PC-3 (cell line): ENCODE measurements around the gene AAR2. TPM values are rescaled to one million over a fixed set of nuclear protein-coding genes. Genes with fewer than 3 reads are reported as not detected.

Experiments
- ATAC-seq: fragments of 200-7000 bp; cut with Tn5 transposase; 2 replicates; pipeline ENCODE4 v1.9.1; 2020; ENCODE audit warnings: mild to moderate bottlenecking, moderate library complexity
- BruUV-seq: library from RNA; stranded (reverse); fragments of 400-500 nt; replicated peaks from 2 replicates; lab custom pipeline; 2021; lab: Mats Ljungman, UMichigan
- CTCF ChIA-PET: fragments of 300-600 bp; sonication (Branson Sonifier 250); formaldehyde crosslinking; loops from one replicate; lab custom pipeline; 2022; ENCODE audit warnings: antibody characterized with exemption; lab: Charles Lee
- POLR2A ChIA-PET: fragments of 300-600 bp; sonication (Branson Sonifier 250); formaldehyde crosslinking; loops from one replicate; lab custom pipeline; 2022; ENCODE audit warnings: antibody characterized with exemption; ENCODE audit not compliant: unreplicated experiment; lab: Charles Lee
- DNase-seq: peaks from one replicate; pipeline ENCODE4 v3.0.0-alpha.2; 2015
- H2AFZ ChIP-seq: fragments of 300-600 bp; sonication (generic); 2 replicates; pipeline ENCODE4 v1.6.0; 2016; ENCODE audit warnings: antibody characterized with exemption, low read length
- H3F3A ChIP-seq: fragments of 300-600 bp; sonication (generic); one replicate; pipeline ENCODE4 v1.6.0; 2017; ENCODE audit warnings: antibody characterized with exemption, low read length, control low read depth, mild to moderate bottlenecking; ENCODE audit not compliant: unreplicated experiment
- H3K27ac ChIP-seq: fragments of 300-600 bp; sonication (generic); 2 replicates; pipeline ENCODE4 v1.5.1; 2016; ENCODE audit warnings: mild to moderate bottlenecking, low read length
- H3K27me3 ChIP-seq: fragments of 300-600 bp; sonication (generic); 2 replicates; pipeline ENCODE4 v1.6.1; 2016; ENCODE audit warnings: low read length, mixed read lengths
- H3K36me3 ChIP-seq: fragments of 300-600 bp; sonication (generic); 2 replicates; pipeline ENCODE4 v1.6.1; 2016; ENCODE audit warnings: low read depth, mixed run types, low read length, mixed read lengths
- H3K4me1 ChIP-seq: fragments of 300-600 bp; sonication (generic); 2 replicates; pipeline ENCODE4 v1.5.1; 2016; ENCODE audit warnings: low read length; ENCODE audit not compliant: insufficient read depth
- H3K4me2 ChIP-seq: fragments of 300-600 bp; sonication (generic); 2 replicates; pipeline ENCODE4 v1.6.0; 2016; ENCODE audit warnings: low read length
- H3K4me3 ChIP-seq: fragments of 300-600 bp; sonication (generic); 2 replicates; pipeline ENCODE4 v1.5.1; 2016; ENCODE audit warnings: mild to moderate bottlenecking, low read length, mixed read lengths
- H3K79me2 ChIP-seq: fragments of 300-600 bp; sonication (generic); 2 replicates; pipeline ENCODE4 v1.6.1; 2017; ENCODE audit warnings: low read length, mixed read lengths
- H3K9ac ChIP-seq: fragments of 300-600 bp; sonication (generic); 2 replicates; pipeline ENCODE4 v1.6.0; 2016; ENCODE audit warnings: mild to moderate bottlenecking, low read length
- H3K9me2 ChIP-seq: fragments of 300-600 bp; sonication (generic); replicated peaks from 2 replicates; pipeline ENCODE4 v1.6.1; 2016; ENCODE audit warnings: mixed run types, low read length, mixed read lengths
- H3K9me3 ChIP-seq: fragments of 300-600 bp; sonication (generic); 2 replicates; pipeline ENCODE4 v1.6.1; 2016; ENCODE audit warnings: low read length, mixed read lengths
- H4K20me1 ChIP-seq: fragments of 300-600 bp; sonication (generic); 2 replicates; pipeline ENCODE4 v1.6.1; 2016; ENCODE audit warnings: low read length, mixed read lengths
- EZH2 ChIP-seq: fragments of 300-600 bp; sonication (generic); IDR thresholded peaks from one replicate; pipeline ENCODE4 v1.6.1; 2017; ENCODE audit warnings: antibody characterized with exemption, mild to moderate bottlenecking, low read length; ENCODE audit not compliant: unreplicated experiment
- EZH2phosphoT487 ChIP-seq: fragments of 300-600 bp; sonication (generic); IDR thresholded peaks from 2 replicates; pipeline ENCODE4 v1.6.1; 2018; ENCODE audit warnings: mild to moderate bottlenecking, antibody characterized with exemption, low read length, borderline replicate concordance
- intact Hi-C: fragments of 100-400 bp; cut with micrococcal nuclease; formaldehyde crosslinking; loops from 2 replicates; pipeline ENCODE4 v1.9.0; 2023
- total RNA-seq: library from RNA; depleted of rRNA; stranded (reverse); fragments of >200 nt; gene quantifications from 2 replicates; pipeline ENCODE4 v1.2.3, GENCODE V29; 2014
- TF ChIP-seq, protein P1 (sequence below): fragments of 300-600 bp; sonication (generic); conservative IDR thresholded peaks from 2 replicates; pipeline ENCODE4 v1.5.1; 2017; ENCODE audit warnings: antibody characterized with exemption, low read depth, mild to moderate bottlenecking, low read length

Gene AAR2
- total RNA-seq, 1 experiment from 2014 or later: 41.1 TPM

GRCh38 chr20:36236786-36237121 lies 476 bp downstream of the AAR2 start:
- TSS peak; percentile 72 for BruUV-seq
- Histone ChIP-seq H3K9me2 (no peaks in the 10 kb centered on the region), H3K27ac (peak overlapping the region; percentile 17; the same call in 1 of the 2 replicates), H3K4me1 (peaks cover 21% of the 10 kb centered on the region), H4K20me1 (no peaks in the 10 kb centered on the region), H3K9me3 (no peaks in the 10 kb centered on the region), H3K27me3 (no peaks in the 10 kb centered on the region), H3K4me2 (peak overlapping the region; percentile 92), H3F3A (no peaks in the 10 kb centered on the region), H3K4me3 (peak overlapping the region; percentile 87), H2AFZ (peak overlapping the region; percentile 96), H3K36me3 (peaks cover 14% of the 10 kb centered on the region; the same call in 1 of the 2 replicates), H3K9ac (peak overlapping the region; percentile 94), H3K79me2 (peaks cover 59% of the 10 kb centered on the region)
- DNase-seq: no peak
- peak; percentile 16; the same call in 1 of the 2 replicates for ATAC-seq
- ChIA-PET CTCF (no interaction called here), POLR2A (interaction anchor here (0.6 kb wide), 1 partner anchor 639 kb away, joined by 3 read pairs; the partner anchor contains the start of gene TLDC2)
- intact Hi-C loops: no loop called here
- TF ChIP-seq, protein P1, sequence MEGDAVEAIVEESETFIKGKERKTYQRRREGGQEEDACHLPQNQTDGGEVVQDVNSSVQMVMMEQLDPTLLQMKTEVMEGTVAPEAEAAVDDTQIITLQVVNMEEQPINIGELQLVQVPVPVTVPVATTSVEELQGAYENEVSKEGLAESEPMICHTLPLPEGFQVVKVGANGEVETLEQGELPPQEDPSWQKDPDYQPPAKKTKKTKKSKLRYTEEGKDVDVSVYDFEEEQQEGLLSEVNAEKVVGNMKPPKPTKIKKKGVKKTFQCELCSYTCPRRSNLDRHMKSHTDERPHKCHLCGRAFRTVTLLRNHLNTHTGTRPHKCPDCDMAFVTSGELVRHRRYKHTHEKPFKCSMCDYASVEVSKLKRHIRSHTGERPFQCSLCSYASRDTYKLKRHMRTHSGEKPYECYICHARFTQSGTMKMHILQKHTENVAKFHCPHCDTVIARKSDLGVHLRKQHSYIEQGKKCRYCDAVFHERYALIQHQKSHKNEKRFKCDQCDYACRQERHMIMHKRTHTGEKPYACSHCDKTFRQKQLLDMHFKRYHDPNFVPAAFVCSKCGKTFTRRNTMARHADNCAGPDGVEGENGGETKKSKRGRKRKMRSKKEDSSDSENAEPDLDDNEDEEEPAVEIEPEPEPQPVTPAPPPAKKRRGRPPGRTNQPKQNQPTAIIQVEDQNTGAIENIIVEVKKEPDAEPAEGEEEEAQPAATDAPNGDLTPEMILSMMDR: no peak
- TF ChIP-seq EZH2: no peak
- TF ChIP-seq EZH2phosphoT487: no peak

- ChIA-PET POLR2A (interaction anchor here (0.6 kb wide), 1 partner anchor 639 kb away, joined by 3 read pairs; the partner anchor contains the start of gene TLDC2), CTCF (no interaction called here)
- Histone ChIP-seq H3K79me2 (peaks cover 59% of the 10 kb centered on the region), H3K4me2 (peak overlapping the region; percentile 92), H3K36me3 (peaks cover 14% of the 10 kb centered on the region; the same call in 1 of the 2 replicates), H3K27me3 (no peaks in the 10 kb centered on the region), H4K20me1 (no peaks in the 10 kb centered on the region), H3K27ac (no peak overlapping the region), H3F3A (no peaks in the 10 kb centered on the region), H3K9me2 (no peaks in the 10 kb centered on the region), H3K4me1 (peaks cover 21% of the 10 kb centered on the region), H3K9ac (peak overlapping the region; percentile 94), H3K9me3 (no peaks in the 10 kb centered on the region), H2AFZ (no peak overlapping the region), H3K4me3 (peak overlapping the region; percentile 87)
- no TSS peak for BruUV-seq
- no peak for ATAC-seq
- TF ChIP-seq EZH2phosphoT487 (no peak), EZH2 (no peak)
- TF ChIP-seq, protein P1: no peak
- intact Hi-C loops: no loop called here
- no peak for DNase-seq
Observed at GRCh38 chr20:36237477-36237876, 1.2 kb downstream of the AAR2 start.

DNA sequence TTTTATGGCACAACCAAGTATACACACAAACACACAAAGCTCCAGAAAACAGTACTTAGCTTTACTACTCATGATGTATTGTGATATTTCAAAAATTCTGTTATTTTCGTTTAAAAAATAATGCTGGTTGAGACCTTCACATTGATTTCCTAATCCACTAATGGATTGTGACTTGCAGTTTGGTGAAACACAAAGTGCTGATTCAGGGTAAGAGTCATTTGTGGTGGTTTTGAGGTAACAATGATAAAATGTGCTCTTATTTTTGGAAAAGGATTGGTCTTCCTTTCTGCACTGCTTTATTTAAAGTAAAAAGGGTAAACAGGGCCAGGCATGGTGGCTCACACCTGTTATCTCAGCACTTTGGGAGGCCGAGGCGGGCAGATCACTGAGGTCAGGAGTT lies 1.9 kb downstream of the AAR2 start:
- H3K4me1 ChIP-seq: peaks cover 21% of the 10 kb centered on the region
- no peak overlapping the region for H3K4me3 ChIP-seq
- no peak overlapping the region for H3K9ac ChIP-seq
- H3K9me3 ChIP-seq: no peaks in the 10 kb centered on the region
- no peaks in the 10 kb centered on the region for H3F3A ChIP-seq
- H3K36me3 ChIP-seq: peaks cover 17% of the 10 kb centered on the region; the same call in 1 of the 2 replicates
- no peak overlapping the region for H3K27ac ChIP-seq
- ChIA-PET POLR2A (no interaction called here), CTCF (no interaction called here)
- no peaks in the 10 kb centered on the region for H3K9me2 ChIP-seq
- no peaks in the 10 kb centered on the region for H4K20me1 ChIP-seq
- H3K27me3 ChIP-seq: no peaks in the 10 kb centered on the region
- intact Hi-C loops: no loop called here
- H2AFZ ChIP-seq: no peak overlapping the region
- peak overlapping the region; percentile 23 for H3K4me2 ChIP-seq
- DNase-seq (no peak), ATAC-seq (no peak)
- BruUV-seq: no TSS peak
- H3K79me2 ChIP-seq: peaks cover 66% of the 10 kb centered on the region
- TF ChIP-seq, protein P1: no peak
- TF ChIP-seq EZH2phosphoT487: no peak
- TF ChIP-seq EZH2: no peak
